KG1 (cell line): ENCODE measurements around the gene CRHR2.
"Not testable (repeated sequence)": the region's sequence is repeated elsewhere in the genome, so short reads cannot be mapped to it uniquely, and the experiment has no call there.

Source experiments
- DNase-seq: peaks from one replicate; lab custom pipeline; 2025; lab: John Stamatoyannopoulos, UW

Gene CRHR2

DNA sequence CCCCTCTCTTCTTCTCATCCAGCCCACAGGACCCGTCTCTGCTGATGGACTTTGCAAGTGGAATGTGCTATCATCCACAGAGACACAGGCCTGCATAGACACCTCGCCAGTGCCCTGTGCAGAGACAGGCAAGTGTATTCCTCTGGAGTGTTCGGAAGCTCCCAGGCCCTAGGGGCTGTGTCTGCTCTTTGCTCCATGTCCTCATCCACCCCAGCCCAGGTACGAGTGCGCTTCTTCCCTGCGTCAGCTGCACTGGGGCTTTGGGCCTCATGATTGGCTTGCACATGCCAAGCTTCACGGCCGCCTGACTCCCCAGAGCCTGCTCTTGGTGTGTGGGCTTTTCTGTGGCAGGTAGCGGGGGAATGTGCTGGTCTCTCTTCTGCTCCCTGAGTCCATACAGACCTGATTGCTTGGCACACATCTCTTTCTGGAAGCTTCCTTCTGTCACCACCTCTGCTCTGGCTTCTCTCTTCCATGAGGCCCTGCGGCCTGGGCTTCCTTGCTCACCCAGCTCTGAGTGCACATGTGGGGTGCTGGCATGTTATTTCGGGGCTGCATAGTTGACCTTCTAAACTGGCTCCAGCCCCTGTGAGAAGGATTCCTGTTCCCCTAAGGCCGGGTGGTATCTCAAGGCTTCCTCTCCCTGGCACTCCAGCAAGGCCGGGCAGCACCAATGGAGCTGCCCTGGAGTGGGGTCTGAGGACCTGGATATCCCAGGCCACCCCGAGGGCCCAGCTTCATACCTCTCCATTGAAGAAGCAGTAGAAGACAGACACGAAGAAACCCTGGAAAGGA is 27.8 kb downstream of the CRHR2 start:
- no peak for DNase-seq

DNA sequence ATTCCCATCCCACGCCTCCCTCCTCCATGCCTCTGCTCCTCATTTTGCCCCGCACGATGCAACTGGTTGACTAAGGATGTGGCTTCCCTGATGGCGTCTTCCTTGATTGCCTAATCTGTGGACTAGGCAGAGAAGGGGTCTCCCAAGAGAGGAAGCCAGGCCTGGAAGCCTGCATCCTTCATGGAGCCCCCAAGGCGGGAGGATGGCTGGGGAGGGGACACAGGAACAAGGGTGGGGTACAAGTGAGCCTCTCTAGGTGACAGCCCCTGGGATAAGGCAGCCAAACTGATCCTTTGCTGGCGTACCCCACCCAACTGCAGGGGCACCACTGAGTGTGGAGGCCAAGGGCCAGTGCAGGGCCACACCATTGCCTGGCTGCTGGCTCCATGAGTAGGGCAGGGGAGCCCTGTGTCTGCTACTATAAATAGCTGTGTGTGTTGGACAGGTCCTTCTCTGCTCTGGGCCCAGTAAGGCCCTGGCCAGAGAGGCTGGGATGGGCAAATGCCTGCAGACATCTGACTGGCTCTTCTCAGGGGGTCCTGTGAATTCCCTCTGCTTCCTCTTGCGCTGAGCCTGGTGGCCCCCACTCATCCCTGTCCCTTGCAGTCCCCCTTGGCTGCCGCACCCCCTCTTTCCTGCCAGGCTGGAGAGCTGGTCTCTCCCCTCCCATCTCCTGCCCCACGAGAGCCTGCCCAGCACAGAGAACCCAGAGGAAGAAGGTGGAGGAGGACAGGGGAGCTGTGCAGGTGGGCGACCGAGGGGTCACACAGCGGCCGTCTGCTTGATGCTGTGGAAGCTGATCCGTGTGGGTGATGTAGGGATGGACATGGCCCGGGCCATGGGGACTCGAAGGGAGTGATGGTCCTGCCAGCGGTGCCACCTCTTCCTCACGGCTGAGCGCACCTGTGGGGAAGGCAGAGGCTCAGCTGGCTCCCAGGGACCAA is 29.3 kb downstream of the CRHR2 start:
- DNase-seq, result no peak

DNA sequence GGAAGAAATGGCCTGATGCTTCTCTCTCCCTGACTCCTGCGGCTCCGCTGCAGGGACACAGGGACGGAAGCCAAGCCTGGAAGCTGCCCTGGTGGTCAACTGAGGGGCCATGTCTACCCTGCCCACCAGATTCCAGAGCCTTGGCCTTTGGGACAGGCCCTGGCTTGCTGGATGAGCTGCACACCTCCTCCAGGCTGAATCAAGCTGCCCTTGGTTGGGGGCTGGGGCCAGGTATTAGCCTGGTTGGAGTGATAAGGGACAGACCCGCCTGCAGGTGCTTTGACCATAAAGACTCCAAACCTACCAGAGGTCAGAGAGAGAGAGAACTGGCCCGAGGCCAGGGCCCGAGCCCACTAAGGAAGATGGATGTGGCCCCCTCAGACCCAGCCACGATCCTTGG is 30.1 kb downstream of the CRHR2 start:
- DNase-seq, result no peak

DNA sequence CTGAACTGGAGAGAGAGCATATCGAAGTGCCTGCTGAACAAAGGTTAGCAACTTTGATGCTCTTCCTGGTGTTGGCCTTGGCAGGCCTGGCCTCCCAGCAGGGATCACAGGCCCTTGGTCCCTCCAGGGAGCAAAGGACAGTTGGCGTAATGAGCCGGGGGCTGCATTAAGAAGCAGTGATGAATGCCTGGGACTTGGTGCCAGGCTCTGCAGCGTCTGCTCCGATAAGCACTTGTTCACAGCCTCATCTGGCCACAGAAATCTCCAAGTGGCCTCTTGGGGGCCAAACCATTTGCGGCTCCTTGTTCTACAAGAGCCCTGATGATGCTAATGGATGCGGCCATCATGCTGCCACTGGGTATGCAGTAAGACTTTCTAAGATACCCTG is 31.8 kb downstream of the CRHR2 start:
- no peak for DNase-seq

DNA sequence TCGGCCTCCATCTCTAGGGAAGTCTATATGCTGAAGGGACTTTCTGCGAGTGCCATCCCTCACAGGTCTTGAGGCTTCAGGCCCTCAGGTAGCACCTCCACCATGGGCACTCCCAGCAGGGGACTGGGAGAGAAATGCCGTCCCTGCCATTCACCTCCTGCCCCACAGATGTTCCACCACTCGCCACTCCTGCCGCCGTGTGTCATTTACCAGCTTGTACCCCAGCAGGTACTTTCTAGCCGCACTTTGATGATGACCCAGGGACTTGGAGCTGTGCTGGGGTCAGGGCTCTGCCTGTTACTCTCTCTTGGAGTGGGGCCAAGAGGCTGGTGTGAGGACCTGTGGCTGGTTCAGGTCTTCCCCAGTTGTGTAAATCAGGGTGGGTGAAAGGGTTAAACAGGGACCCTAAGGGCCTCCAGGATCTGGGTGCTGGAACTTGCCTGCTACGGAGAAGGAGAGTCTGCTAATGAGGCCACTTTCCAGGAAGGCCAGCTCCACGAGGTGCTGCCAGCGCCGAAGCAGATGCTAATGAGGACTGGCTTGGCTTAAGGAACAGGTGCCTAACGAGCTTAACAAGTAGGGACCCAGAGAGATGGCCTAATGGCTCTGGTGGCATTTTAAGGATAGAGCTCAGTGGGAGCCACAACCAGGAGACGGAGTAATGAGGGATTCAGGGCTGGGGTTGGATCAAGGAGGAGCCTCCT is 32.4 kb downstream of the CRHR2 start:
- DNase-seq, result no peak

DNA sequence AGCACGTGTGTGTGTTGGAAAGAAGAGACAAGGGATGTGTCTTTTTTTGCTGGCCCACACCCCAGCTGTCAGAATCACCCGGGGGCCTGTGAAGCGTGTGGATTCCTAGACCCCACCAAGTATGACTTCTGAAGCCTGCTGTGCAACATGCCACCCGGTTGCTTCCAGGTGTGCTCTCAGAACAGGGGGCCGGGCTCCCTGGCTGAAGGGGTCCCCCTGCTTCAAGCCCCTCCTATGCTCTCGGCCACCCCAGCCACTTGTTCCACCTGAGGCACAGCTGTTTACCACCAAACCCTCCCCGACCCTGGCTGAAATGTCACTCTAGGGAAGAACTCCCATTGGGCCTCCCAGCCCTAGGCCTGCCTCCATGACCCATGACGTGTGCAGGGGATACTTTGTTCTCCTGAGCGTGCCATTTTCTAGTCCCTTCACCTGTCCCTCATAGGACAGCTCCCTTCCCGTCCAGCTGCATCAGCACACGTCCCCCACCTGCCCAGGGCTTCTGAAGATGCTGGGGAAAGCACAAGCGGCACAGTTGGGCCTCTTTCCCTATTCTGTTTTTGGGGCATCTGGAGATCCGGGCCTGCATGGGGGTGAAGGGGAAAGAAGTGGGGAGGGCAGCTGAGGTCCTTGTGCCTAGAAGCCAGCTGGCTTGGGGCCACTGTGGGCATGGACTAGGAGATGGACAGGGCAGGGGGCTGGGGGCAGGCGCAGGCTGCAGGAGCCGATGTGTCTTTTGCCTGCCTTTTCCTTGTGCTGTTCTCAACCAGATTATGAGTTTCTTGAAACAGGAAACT is 33.3 kb downstream of the CRHR2 start:
- DNase-seq, result no peak

DNA sequence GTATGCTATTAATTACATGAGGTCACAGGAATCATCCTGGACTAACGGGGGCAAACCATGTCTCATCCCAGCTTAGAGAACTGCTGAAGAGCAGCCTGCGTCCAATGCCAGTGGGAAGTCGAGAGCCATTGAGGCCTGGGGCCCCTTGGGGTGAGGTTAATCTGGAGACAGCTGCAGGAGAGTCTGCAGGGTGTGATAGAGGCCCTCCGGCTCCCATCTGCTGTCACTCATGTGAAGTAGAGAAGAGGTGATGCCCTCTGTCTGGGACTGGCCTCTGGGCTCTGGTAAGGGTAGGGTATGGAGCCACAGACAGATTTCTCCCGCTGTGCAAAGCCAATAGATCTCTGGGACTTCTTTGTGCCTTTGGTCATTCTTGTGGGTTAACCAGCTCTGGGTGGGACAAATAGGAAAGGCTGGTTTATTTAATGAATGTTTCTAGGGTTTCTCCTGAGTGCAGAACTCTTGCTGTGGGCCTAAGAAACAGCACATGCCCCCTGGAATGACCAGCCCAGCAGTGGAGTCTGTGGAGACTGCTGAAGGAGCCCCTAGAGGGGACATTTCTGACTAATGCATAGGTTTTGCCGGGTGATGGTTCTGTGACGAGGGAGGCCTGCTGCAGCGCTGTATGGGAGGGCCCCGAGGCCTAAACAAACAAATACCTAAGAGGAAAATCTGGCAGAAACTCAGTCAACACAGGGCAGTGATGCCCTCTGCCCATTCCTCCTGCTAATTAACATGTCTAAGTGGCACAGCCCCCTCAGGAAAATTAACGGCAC is 34.5 kb downstream of the CRHR2 start:
- no peak for DNase-seq

DNA sequence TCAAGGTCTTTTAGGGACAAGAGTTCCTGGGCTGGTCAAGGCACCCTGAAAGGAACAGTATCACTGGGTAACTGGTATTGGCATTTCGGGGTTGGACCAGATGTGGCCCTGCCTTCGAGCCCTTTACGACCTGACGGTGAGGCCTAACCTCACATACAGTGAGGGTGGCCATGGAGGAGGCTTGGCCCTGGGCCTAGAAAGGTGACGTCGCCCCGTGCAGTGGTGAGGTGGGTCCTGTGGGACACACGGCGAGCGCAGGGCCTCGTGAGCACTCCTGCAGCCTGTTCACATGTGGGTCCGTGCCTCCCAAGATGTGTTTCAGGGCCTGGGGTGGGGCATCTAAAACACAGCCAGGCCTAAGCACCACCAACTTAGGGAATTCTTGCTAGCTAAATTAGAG is 36.1 kb downstream of the CRHR2 start:
- DNase-seq, result no peak

DNA sequence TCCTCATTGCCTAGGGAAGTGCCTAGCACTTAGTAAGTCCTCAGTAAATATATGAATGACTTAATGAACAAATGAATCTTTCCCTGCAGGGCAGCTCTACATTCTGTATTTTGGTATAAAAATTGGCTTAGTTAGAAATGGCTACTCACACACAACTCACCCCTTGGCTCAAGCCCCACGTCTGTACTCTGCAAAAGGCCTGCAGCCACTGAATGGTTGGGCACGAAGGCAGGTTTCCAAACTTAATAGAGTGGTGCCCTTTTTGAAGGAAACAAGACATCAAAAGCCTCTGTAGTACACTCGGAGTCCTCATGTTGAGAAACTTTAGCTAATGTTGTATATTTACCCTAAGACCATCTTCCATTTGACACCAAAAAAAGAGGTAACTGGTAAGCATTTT is 36.6 kb downstream of the CRHR2 start:
- DNase-seq, result no peak

DNA sequence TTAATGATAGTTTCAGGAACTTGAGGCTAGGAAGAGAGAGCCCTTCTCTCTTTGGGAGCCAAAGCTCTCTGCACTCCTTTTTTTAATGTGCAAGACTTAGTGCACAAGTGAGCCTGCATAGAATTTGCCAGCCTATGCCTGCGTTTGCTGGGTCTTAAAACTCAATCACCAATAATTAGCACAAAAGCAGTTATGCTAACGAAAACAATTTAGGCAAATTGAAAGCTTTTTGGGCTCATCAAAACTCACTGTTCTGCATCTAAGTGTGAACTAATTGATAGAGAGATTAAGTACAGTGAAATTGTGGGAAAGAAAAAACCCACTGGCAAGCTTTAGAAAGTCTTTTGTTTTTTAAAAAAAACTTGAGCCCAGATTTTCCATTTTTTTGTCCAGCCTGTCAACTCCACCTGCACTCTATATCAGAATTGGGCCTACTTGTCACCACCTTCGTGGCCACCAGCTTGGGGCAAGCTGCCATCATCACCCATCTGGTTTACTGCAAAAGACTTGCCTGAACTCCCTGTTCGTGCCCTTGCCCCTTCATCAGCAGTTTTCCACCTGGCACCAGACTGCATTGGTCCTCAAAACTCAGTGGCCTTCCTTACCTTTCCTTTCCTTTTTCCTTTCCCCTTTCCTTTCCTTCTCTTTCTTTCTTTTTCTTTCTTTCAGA is 37.8 kb downstream of the CRHR2 start:
- DNase-seq, result no peak

DNA sequence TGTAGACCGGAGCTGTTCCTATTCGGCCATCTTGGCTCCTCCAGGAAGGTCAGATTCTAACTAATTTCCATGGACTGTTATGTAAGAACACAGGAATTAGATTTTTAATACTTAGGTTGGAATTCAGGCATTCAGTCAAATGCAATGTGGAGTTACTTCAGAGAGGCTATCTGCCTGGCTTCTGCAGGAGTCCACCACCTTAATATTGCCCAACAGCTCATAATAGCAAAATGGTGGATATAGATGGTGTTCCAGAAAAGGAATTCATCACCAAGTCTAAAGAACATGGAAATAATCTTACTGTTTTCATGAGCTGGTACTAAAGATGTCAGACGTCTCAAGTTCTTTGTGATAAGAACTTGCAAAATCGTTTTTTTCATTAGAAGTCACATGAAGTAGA is 39.5 kb downstream of the CRHR2 start:
- DNase-seq, result no peak

DNA sequence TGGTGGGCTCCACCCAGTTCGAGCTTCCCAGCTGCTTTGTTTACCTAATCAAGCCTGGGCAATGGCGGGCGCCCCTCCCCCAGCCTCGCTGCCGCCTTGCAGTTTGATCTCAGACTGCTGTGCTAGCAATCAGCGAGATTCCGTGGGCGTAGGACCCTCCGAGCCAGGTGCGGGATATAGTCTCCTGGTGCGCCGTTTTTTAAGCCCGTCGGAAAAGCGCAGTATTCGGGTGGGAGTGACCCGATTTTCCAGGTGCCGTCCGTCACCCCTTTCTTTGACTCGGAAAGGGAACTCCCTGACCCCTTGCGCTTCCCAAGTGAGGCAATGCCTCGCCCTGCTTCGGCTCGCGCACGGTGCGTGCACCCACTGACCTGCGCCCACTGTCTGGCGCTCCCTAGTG is 39.9 kb downstream of the CRHR2 start:
- DNase-seq, result not testable (repeated sequence)

DNA sequence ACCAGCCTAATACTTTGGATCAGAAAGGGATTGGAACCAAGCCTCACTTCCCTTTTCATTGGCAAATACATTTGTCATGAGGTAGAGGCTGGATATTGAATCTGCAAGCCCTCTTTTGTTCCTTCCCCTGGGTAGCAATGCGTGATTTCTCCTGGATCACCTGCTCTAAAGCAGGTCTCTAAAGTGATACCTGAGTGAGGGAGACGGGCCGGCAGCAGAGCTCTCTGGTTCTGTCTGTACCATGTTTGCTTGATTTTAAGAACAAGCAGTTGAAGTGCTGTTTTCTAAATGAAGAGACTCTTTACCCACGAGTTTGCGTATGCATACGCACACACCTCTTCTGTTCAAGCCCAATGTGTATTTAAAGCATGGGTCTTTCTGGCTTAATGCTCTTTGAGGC is 46.5 kb downstream of the CRHR2 start:
- DNase-seq, result no peak

DNA sequence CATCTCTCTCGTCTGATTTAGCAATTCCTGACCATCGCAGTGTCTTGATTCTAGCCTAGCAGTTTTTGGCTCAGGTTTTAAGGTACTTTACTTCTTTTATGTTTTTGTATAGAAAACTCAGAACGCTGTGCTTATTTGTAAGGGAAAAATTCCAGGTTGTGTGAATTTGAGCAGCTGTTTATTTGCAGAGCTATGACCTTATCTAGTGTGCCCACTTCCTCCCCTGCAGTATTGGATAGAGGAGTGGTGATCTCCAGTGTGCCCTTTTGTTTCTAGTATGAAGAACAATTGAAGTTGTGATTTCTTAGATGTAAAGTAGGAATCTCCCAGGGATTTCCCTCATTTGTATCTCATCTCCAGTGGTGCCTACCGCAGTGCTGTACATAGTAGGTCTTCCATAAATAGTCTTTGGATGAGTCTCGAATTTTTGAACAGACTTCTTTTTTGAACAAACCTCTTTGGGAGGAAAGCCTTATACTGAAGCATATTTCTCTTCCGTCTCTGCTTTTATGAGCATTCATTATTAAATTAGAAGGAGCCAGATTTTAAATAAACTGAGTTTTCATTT is 47.5 kb downstream of the CRHR2 start:
- no peak for DNase-seq

DNA sequence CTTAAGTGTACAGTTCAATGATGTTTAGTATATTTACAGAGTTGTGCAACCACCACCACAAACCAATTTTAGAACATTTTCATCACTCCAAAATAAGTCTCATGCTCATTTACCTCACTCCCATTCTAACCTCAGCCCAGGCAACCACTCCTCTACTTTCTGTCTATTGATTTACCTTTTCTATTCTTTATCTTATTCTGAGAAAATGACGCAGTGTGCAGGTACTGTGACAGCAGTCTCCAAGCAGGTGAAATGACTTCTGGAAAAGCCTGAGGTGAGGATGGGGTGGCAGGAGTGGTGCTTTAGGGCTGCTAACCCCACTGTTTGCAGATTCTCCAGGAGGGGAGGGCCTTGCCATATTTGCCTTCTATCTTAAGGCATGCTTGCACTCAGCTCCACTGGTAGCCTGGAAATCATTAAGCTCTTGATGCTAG is 48.0 kb downstream of the CRHR2 start:
- no peak for DNase-seq

DNA sequence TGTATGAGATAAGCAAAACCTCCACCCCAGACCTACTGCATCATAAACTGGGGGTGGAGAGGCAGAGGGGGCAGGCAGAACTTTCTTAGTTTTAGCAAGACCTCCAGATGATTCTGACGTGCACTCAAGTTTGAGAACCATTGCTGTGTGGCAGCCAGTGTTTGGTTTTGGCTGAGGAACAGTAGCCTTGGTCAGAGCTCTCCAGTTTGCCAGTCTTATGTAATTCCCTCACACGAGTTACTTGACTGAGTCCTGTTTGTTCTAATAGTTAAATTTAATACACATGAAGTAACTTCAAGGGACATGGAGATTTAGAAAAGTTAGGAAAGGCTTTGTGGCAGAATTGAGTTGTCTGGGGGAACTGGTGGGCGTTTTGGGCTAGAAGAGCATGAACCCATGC is 49.0 kb downstream of the CRHR2 start:
- no peak for DNase-seq

DNA sequence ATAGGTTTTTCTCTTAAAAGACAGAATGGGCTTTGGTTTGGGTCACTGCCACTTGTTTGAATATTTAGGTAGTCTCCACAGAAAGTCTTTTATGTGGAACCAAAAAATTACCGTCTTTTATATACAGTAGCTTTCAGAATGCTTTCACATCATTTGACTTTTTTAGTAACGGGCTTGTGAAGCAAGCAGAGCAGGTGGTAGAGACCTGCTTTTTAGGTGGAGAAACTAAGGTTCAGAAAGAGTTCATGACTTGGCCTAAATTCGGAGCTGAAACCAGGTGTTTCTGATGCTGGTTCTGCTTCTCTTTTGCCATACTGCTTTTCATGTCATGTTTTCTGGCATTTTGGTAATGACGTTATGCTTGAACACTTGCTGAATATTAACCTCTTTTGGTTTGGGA is 51.3 kb downstream of the CRHR2 start:
- DNase-seq, result no peak

DNA sequence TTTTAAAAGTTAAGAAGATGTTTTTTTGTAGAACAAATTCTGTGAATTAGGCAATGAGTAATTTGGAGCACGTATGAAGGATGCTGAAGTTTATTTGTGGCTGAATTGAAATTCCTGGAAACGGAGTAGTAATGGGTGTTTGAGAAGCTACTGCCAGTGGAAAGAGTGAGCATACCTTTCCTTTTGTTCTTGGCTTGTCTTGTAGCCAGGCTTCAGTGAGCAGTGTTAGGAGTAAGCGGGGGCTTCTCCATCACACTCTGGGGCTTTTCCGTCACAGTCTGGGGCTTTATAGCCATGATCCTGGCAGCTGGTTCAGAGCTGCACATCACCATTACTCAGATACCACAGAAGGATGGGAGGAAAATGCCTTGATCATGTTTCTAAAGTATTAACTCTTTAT is 55.2 kb downstream of the CRHR2 start:
- DNase-seq, result no peak

DNA sequence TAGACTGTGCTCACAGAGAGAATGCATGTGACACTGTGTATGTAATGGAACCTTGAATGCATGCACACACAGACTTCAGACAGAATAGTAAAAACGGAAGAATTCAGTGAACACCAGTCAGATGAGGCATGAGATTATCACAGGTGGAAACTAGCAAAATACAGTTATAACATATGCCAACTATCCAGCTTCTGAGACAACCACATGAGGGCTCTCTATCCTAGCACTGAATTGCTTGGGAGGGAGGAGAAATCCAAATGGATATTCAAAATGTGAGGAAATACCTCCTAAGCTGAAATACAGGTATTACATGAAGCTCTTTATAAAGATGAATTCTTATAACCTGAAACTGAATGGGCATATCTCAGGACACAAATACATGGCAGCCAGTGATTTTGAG is 57.0 kb downstream of the CRHR2 start:
- no peak for DNase-seq

DNA sequence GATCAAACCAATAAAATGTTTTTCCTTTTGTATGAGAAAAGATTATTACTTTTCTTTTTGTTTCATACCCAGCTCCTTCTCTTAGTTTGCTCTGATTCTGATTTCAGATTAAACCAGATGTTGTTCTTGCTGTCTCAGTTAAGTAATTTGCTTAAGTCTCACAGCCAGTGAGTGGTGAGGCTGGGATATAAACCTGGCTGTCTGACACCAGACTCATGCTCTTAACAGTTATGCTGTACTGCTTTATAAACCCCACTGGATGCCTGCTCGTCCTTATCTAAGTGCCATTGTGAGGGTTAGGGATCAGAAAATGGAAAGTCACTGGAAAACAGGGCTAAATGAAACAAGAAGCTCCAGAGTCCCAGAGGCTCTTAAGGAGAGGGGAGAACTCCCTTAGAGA is 63.3 kb downstream of the CRHR2 start:
- DNase-seq, result no peak
